NCI-H526 (cell line): ENCODE measurements around the gene PDLIM7.

ENCODE experiments used
- DNase-seq, 2 experiments: peaks; one replicate each; lab custom pipeline; 2025; lab: John Stamatoyannopoulos, UW

Gene PDLIM7

DNA sequence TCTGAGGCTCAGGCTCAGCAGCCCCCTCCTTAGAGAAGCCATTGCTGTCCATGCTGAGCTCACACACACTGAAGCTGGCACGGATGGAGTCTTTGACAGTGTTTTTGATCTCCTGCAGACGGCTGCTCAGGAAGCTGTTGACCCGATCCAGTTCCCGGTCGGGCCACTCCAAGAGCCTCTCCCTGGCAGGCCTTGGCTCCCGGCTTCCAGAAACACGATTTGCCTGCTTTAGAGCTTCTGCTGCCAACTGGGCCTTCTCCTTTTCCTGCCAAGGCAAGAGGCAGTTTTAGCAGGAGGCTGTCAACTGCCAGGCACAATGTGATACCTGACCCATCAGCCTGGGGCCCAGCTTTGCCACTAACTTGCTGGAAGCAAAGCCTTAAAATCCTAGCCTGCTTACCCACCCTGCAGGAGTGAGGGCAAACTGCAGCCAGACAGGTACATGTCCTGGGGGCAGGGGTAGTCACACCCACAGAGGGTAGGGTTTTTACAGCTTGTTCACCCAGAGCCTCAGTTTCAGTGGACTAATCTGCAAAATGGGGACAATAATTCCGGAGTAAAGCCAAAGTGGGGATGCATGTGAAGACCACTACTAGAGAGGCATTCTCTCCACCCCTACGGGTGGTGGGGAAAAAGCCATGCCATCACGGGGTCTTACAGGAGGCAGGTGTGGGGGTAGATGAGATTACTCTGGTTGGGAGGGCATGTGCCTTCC is 27.7 kb upstream of the PDLIM7 start:
- no peak for DNase-seq

DNA sequence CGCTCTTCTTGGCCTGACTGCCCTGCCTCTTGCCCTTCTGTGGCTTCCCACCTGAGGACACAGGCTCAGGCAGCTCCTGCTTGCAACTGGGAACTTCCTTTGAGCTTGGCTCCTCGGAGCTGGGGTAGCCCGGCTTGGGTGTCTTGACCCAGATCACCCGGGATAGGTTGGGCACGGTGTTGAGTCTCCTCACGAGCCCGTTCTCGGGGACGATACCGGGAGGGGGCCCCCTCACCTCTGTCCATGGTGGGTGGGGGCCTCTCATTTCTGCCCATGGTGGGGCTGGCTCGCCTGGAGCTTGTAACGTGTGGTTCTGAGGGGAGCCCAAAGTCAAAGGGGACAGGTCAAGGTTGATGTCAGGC is 27.1 kb upstream of the PDLIM7 start:
- DNase-seq: no peak

DNA sequence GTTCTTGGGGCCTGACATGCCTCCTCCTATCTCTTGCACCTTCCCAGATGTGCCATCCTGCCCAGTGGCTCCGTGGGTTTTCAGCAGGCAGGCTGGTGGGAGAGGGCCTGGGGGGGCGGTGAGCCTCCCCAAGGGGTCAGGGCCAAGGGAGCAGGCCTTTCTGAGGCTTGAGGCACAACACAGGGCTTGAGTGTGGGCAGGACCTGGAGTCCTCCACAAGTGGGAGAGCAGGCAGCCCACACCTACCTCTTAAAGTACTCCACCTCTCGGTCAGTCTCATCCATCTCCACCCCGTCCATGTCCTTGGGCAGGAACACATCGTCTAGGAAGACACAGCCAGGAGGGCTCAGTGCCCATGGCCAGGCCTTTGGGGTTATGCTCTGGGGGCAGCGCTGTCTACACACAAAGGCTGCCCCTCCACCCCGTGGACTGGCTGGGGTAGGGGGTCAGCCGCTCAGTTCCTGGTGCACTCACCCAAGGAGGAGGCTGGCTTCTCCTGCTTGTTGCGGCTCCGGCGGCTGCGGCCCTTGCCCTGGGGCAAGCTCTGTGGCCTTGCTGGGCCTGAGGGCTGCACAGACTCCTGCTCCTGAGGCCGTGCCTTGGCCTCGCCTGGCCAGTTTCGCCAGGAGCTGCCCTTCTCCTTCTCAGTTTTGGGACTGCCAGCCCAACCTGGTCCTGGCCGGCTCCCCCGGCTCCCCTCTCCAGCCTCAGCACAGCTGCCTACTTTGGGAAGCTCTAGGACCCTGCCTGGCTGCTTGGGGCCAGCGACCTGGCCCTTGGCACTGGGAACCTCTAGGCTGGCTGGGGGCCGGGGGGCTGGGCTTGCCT is 26.5 kb upstream of the PDLIM7 start:
- DNase-seq: no peak

- DNase-seq: no peak
These were observed 23.6 kb upstream of the PDLIM7 start for GRCh38 chr5:177520916-177521513.

- no peak for DNase-seq
These were observed 22.9 kb upstream of the PDLIM7 start for GRCh38 chr5:177520271-177520670.

- DNase-seq: no peak
These were observed 22.2 kb upstream of the PDLIM7 start for GRCh38 chr5:177519463-177520235.

- DNase-seq: peak; percentile 96
These were observed 19.5 kb upstream of the PDLIM7 start, which contains the start of gene DDX41 for GRCh38 chr5:177516601-177517568. Gene DDX41, minus strand, starts transcription at chr5:177516961. Its CDS starts 16 bp downstream, at chr5:177516945.

GRCh38 chr5:177515580-177515979 is 18.2 kb upstream of the PDLIM7 start:
- DNase-seq: no peak

GRCh38 chr5:177514541-177514940 is 17.1 kb upstream of the PDLIM7 start:
- DNase-seq: no peak

DNA sequence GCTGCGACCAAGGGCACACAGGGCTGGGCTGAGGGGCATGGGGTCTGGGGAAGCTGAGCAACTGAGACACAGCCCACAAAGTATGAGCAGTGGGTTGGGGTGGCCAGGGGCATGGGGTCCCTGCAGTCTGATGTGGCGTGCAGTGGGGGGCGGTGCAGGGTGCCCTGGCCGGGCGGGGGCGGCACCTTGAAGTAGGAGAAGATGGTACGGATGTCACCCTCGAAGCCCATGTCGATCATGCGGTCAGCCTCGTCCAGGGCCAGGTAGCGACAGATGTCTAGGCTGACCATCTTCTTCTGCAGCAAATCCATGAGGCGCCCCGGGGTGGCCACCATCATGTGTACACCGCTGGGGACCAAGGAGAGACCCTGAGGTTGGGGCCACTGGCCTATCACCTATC is 16.1 kb upstream of the PDLIM7 start:
- DNase-seq: no peak

GRCh38 chr5:177512736-177513380 is 15.5 kb upstream of the PDLIM7 start:
- no peak for DNase-seq

DNA sequence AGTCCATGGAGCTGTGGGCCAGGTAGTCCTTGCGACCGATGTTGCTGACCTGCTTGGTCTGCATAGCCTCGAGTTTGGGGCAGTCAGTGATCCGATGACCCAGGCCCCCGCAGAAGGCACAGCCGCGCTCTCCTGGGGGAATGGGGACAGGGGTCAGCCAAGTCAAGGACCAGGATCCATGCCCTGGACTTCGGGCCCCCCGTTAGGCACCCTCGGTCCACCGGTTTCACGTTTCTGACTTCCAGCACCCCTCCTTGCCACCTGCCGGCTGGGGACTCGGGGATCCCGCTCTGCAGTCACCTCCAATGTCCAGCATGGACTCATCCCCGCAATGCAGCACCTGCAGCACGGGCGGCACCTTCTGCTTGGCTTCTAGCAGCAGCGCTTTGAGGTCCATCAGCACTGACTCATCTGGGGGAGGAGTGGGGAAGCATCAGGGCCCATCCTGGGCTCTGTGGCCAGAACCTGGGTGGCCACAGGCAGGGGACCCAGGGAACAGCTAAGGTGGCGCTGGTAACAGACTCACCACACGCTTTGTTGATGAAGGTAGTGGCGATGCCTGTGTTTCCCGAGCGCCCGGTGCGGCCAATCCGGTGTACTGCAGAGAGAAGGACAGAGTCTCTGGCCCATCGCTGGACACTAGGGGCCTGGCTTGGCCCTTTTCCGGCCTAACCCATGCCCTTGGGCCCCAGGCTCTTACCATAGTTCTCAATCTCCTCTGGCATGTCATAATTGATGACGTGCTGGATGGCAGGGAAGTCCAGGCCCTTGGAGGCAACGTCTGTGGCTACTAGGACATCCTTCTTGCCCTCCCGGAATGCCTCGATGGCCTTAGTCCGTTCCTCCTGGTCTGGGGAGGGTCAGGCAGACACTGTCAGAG is 14.6 kb upstream of the PDLIM7 start:
- DNase-seq: no peak

DNA sequence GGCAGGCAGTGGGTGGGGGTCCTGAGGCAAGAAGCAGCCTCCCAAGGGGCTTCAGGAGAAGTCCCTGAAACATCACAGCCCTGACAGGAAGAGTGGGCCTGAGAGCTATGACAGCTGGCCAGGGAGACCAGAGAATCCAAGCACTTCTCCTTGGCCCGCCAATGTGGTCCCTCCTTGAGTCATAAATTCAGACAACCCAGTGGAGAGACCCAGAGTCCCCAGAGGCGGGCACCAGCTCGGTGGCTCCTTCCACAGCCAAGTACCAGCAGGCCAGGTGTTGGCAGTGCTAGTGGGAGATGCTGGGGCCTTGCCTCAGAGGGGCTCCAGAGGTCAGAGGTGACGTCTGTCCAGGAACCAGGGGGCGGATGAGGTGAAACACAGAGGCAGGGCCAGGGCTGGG is 13.8 kb upstream of the PDLIM7 start:
- no peak for DNase-seq

DNA sequence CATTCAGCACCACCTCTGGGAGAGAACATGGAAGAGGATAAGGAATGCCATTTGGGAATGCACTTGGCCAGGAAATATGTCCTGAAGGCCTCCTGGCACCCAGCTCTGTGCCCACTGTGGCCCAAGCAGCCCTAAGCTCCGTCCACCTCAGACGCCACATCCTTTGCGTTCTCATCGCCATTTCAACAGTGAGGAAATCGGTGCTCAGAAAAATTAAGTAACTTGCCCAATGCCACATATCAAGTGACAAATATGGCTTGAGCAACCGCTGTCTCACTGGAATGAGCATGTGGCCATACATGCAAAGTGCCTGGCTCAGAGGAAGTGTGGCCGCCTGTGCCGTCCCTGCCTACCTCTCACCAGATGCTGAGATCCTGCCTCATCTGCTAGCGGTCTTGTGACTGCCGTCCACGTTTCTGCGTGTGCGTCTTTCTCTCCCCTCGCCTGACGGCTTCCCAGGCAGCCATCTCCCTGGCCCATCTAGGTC is 13.2 kb upstream of the PDLIM7 start:
- DNase-seq: peak in 1 of 2 experiments; percentile 20

DNA sequence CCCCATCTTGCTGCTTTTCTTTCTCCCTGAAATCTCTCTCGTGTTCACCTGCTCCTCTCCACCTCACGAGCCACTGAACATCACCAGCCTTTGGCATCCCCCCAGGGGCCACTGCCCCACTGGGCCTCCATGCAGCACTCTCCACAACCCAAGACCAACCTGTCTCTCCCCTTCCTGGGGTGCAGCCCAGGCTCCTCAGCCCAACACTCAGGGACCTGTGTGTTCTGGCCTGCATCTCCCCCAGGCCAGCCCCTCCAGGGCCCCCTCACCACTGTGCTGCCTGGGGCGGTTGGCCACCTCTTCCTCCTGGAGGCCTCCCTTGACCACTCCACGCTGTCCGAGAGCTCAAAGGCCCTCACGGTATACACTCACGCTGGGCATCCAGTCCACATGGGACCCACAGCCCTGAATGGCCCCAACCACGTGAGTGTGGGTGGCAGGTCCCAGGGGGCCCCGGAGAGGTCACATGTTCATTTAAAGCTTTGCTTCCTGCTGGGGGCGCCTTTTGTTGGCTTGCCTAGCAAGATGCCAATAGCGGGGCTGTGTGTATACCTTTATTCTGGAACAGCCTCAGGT is 12.7 kb upstream of the PDLIM7 start:
- DNase-seq: peak in 1 of 2 experiments; percentile 30

- peak in 1 of 2 experiments; percentile 70 for DNase-seq
These were observed 12.1 kb upstream of the PDLIM7 start, which contains the start of gene DOK3 for GRCh38 chr5:177509381-177509951. Gene DOK3, minus strand, starts transcription at chr5:177509826. Its CDS starts 286 bp downstream, at chr5:177509540.

DNA sequence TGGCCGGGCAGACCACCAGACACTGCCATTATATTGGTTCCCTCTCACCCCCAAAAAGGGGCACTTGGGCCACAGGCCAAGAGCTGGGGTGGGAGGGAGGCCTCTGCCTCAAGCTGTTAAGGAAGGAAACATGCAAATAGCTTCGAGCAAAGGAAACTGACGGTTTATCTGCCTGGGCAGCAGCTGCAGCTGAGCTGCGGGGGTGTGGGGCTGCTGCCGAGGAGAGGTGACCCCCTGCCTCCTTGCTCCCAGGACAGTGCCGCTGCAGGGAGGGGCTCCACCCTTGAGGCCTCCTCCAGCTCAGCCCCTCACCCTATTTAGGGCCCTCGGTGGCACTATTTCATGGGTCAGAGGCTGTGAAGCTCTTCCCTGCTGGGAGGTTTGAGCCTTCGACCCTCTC is 11.4 kb upstream of the PDLIM7 start:
- peak; percentile 59 to 69 for DNase-seq

GRCh38 chr5:177508221-177508611 is 10.8 kb upstream of the PDLIM7 start:
- DNase-seq: no peak
